LHCN-M2 (cell line): ENCODE results near the gene LSAMP. TPM values are rescaled to one million over a fixed set of nuclear protein-coding genes. Genes with fewer than 3 reads are reported as not detected.
"Not testable (repeated sequence)": the region's sequence is repeated elsewhere in the genome, so short reads cannot be mapped to it uniquely, and the experiment has no call there.

Experiments
- DNase-seq: peaks from one replicate; pipeline ENCODE4 v3.0.0-alpha.2; 2012; ENCODE audit warnings: low read depth
- total RNA-seq: library from RNA; depleted of rRNA; stranded (reverse); fragments of >200 nt; gene quantifications from 2 replicates; pipeline ENCODE4 v1.2.3, GENCODE V29; 2014

The LSAMP gene
- total RNA-seq, 1 experiment from 2014 or later: not detected

- DNase-seq: no peak
Measured at GRCh38 chr3:116241677-116242076, 203.6 kb downstream of the LSAMP start.

DNA sequence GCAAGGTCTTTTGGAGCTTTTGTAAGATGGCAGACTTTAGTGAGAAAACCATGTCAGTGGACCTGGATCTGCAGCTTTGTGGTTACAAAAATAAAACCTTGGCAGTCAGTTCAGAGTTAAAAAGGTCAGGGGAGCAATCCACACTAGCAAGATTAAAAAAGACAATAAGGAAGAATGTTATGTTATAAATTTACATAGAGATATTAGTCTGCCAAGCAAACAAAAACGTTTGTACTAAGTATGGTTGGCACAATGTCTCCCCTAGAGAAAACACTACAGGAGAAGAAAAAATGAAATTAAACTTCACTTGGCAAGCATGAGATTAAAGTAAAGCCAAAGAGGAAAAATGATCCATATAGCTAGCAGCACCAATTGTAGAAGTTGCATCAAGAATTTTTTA, 205.0 kb downstream of the LSAMP start:
- no peak for DNase-seq

DNA sequence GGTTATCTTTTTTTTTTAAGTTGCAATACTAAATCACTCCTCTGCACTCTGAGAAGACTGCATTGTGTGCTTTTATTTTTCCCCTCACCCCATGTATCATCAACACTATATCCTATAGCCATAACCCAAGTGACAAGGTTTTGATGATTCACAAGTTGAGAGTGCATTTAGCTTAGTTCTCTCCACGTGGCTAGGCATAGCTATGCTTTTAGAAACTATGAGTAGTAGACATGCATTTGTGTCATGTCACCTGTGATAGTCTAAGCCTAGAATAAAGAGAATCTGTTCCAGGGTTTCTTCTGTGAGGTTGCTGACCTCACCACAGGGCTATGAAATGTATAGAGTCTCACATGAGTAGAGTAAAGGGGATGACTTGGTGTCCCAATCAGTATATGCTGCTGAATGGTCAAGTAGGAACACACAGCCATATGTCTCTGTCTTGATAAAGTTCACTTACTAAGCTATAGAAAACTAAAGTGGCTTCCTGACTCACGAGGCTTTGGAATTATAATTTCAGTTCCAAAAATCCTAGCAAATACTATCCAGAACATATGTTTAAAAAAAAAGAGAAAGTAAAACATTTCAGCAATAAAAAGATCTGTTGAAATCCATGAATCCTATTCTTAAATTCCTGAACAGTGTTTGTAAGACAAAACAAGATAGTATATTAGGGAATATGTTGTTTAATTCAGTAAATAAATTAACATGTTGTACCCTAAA, 206.3 kb downstream of the LSAMP start:
- DNase-seq: no peak

GRCh38 chr3:116233711-116234357, 211.5 kb downstream of the LSAMP start:
- no peak for DNase-seq

- DNase-seq: no peak
Measured at GRCh38 chr3:116230431-116231020, 214.8 kb downstream of the LSAMP start.

DNA sequence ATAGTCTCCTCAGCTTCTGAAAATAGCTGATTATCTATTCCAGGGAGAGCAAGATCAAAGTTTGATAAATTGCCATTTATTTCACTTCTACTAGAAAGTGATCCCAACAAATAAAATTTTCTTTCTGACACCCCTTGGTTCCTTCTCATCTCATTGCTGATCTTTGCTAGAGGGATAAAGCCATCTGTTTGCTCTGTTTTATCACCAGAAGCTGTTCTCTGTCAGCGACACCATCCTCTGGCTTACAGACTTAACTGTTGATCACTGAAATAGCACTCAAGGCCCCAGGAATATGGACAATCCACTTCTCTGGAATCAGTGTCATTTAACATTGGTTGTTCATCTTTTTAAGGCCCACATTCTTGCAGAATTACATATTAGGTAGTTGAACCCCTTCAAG, 219.0 kb downstream of the LSAMP start:
- no peak for DNase-seq

DNA sequence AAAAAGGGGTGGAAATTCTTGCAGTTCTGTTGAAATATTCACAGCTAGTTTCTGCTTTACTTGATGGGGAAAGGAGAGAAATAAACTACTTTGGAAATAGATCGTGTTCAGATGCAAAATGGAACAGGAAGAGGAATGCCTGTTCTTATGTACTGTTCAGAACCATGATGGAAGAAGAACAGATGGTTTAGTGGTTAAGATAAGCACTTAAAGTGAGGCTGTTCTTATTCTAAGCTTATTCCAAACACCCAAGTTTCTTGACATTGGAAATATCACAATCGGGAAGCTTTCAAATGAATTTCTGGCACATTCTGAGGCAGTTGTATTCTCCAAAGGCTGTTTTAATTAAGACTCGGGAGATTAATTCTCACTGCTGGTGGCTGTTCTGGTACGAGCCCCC, 228.5 kb downstream of the LSAMP start:
- no peak for DNase-seq

- DNase-seq: no peak
Measured at GRCh38 chr3:116211901-116212300, 233.4 kb downstream of the LSAMP start.

GRCh38 chr3:116208830-116209229, 236.5 kb downstream of the LSAMP start:
- DNase-seq: not testable (repeated sequence)

- no peak for DNase-seq
Measured at GRCh38 chr3:116200956-116201690, 244.2 kb downstream of the LSAMP start.

DNA sequence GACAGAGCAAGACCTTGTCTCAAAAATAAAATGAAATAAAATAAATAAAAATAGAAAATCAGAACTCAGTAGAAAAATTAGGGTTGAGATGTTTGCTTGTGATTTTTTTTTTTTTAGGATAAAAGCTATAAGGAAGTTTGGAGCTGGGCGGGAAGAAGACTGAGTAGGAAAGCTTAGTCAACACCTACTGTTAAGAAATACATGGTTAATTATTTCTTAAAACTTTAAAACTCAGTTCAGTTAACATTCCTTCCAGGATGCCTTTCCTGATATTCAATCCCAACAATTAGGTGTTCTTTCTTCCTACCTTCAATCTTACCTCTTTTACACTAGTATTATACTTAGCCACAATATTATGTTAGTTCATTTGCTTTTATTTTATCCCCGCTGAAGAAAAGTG, 246.2 kb downstream of the LSAMP start:
- DNase-seq: no peak

DNA sequence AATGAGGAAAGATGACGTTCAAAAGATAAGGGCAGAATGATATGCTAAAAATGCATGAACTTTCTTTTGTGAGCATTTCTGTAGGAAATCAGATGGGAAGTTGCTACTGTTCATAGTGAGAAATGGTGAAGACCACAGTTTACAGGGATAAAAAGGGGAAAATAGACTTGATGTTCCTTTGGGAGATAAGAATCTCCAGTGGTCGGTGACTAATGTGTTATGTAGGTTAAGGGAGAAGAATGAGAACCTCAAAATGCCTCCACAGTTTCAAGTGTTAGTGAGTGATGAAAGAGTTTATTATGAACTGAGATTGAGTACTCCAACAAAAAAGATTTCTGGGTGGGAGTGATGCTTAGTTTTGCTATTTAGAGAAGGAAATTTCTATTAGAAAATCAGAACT, 247.2 kb downstream of the LSAMP start:
- no peak for DNase-seq

DNA sequence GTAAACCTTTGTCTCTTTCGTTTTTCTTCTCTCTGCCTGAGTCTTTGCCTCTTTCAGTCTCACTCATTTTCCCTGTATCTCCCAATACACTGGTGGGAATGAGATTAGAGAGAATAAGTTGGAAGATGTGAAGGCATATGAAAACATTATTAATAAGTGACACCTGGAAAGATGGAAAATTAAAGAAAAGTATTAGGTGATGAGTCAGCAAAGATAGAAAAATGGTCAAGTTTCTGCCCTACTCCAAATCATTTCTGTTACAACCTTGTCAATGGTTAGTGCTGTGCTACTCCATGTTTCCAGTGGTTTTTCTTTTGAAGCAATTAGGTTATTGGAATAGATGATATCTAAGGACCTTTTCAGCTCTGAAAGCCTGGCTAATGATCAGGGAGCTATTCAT, 252.8 kb downstream of the LSAMP start:
- DNase-seq: no peak

GRCh38 chr3:116191409-116191808, 253.9 kb downstream of the LSAMP start:
- DNase-seq: no peak

- no peak for DNase-seq
Measured at GRCh38 chr3:116190095-116190494, 255.2 kb downstream of the LSAMP start.

DNA sequence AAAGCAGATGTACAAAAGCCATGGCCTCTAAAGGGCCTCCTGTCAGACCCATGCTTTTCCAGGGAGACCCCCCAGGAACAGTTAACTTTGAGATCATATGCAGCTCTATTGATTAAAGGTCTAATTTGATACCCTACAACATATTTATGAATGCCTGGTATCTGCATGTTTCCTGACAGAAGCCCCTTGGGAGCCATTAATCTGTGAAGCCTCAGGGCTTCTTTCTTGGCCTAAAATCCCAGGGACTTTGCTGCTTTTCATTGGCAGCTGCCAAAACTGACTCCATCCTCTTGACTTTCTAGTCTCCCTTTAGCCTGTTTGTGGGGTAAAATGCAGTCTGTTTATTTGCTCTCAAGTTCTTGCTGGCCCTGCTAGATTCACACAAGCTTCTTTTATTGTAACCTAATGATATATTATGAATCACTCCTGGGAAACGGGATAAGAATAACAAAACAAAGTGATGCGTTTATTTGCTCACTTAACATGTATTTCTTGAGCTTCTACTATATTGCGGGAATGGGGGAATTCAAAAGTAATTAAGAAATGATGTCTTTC, 257.0 kb downstream of the LSAMP start:
- peak; percentile 33 for DNase-seq

GRCh38 chr3:116186049-116186448, 259.2 kb downstream of the LSAMP start:
- DNase-seq: no peak

DNA sequence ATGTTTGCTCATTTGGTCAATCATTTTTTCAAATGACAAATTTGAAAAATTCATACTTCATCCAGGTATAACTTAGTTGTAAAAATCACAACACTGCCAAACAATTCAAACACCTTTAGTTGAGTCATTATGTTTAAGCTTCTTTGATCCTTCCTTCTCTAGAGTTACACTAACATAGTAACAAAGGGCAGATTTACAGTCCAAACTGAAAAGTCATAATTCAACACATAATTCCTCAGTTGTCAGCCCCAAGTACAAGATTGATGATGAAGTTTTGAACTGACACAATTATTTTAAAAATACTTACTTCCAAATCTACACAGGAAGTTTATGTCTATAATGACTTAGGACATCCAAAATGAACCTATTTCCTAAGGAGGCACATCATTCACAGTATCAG, 264.1 kb downstream of the LSAMP start:
- no peak for DNase-seq

DNA sequence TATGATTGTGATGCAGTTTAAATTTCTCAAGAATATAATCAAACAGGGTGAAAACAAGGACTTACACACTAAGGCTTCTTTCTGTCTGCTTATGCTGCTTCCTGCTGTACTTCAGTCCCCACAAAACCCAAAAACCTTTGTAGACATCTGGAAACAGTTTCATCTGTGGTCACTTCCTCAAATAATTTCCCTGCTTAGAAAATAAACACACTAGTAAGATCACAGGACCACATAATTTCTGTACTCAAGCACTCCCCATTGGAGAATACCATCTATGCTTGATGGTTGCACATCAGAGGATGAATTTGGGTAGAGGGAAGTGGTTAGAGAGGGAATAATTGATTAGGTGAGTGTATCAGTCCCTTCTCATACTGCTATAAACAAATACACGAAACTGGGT, 266.2 kb downstream of the LSAMP start:
- peak; percentile 7 for DNase-seq

- no peak for DNase-seq
Measured at GRCh38 chr3:116176974-116177555, 268.2 kb downstream of the LSAMP start.

DNA sequence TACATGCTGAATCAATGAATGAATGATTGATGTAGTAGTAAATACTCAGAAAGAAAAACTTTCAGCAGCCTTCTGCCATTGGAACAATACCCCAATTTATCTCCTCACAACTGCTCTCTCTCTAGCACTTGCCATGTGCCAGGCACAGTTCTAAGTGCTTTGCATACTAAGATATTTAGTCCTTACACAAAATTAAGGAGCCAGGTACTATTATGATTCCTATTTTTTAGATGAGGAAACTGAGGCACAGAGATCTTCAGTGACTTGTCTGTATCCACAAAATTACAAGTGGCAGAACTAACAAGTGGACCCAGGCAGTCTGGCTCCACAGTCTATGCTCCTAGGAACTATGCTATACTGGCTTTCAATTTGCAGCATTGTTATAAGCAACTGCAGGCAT, 279.2 kb downstream of the LSAMP start:
- no peak for DNase-seq

- no peak for DNase-seq
Measured at GRCh38 chr3:116165641-116166040, 279.6 kb downstream of the LSAMP start.
